OCI-M1 (cell line): ENCODE results near the gene ZNF385A.

Source experiments
- DNase-seq: peaks from one replicate; lab custom pipeline; 2025; lab: John Stamatoyannopoulos, UW

The ZNF385A gene, protein sequence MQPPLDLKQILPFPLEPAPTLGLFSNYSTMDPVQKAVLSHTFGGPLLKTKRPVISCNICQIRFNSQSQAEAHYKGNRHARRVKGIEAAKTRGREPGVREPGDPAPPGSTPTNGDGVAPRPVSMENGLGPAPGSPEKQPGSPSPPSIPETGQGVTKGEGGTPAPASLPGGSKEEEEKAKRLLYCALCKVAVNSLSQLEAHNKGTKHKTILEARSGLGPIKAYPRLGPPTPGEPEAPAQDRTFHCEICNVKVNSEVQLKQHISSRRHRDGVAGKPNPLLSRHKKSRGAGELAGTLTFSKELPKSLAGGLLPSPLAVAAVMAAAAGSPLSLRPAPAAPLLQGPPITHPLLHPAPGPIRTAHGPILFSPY

DNA sequence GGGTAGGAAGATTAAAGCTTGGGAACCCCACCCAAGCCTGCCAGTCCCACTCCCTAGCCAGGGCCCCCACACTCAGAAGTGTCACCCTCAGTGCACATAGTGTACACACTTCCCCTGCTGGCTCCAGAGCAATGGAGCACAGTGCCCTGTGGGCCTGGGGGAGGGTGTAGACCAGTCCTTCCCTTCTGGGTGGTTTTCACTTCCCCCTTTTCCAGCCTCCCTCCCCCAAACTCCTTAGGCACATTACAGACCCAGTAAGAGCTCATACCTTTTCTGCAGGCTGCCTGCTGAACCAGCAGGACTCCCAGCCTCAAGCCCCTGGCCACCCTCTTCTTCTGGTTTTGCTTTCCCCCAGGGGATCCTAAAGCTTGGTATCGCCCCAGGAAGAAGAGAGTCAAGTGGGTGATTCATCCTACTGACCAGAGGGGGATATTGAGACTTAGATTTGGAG is at the start of gene ZNF385A:
TSS of gene ZNF385A (minus strand) at position 143 of the 451 bp plus-strand sequence. CDS start 219 bp downstream, outside the sequence.
- peak; percentile 89 for DNase-seq

DNA sequence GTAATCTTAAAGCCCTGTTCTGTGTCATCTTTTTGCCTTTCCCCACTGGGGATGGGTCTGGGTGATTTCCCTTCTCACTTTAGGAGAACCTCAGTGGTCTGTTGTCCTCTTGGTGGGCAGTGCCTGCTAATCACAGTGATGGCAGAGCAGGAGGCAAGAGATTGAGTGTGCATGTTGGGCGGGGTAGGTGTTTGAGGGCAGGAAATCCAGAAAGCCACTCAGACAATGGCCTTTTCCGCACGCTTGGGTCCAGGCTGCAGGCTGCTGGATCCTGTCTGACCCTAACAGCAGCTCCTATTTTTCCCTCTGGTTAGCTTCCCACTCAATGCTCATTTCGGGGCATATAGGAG is 48.3 kb upstream of the ZNF385A start:
- no peak for DNase-seq

DNA sequence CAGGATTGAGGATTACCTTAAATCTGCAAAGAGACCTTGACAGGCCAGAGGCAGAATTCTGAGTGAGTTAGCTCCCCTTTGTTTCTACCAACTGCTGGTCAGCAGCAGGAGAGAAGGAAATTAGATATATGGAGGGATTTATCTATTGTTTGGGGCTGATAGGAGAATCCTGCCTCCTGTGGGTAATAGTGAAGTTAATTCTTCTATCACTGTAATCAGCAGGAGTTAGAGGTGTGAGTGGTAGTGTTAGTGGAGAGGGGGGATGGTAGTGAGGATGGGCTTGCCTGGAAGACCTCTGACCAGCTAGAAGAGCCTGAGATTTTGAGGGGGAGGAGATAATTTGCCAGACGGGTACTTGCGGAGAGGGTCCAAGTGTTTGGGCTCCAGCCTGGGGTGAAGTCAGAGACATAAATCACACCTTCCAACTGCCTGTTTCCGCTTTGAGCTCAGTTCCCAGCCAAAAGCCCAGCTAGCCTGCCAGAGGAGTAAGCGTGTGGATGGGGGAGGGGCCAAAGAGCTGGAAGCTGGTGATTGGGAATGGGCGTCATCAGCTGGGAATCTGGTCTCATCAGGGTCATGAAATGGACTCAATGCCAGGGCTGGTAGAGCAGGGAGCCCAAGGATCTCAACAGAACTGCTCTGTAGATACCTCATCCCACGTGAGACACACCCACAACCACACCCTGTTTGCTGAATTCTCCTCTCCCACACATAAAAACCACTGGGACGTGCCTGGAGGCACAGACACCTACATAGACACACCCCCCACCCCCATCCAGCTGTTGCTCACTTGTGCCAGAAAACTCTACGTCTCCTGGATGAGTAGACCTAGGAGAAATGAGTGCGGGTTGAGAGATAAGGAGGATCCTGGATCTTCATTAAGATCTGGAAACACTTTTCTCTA is 47.6 kb upstream of the ZNF385A start:
- peak; percentile 43 for DNase-seq

DNA sequence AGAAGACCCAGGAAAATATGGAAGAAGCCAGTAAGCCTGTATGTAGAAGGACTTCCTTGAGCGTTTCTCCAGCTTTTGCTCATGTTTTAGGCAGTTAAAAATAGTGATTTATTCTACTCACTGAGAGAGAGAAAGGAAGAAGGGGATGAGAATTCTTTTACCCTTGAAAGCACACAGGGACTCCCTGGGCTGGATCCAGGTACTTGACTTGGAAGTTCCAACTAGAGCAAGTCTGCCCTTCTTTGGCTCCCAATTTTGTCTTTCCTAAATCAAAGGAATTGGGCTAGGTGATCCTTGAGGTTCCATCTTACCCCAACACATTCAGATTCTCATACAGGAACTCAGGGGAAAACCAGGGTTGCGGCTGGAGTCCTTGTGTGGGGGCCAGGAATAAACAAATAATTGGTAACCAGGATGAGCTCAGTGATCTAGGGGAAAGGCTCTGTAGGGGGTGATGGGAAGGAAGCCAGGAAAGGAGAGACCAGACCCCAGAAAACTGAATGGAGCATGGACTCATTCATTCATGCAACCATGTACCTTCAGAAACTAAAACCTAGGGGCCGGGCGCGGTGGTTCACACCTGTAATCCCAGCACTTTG is 46.0 kb upstream of the ZNF385A start:
- DNase-seq: no peak

DNA sequence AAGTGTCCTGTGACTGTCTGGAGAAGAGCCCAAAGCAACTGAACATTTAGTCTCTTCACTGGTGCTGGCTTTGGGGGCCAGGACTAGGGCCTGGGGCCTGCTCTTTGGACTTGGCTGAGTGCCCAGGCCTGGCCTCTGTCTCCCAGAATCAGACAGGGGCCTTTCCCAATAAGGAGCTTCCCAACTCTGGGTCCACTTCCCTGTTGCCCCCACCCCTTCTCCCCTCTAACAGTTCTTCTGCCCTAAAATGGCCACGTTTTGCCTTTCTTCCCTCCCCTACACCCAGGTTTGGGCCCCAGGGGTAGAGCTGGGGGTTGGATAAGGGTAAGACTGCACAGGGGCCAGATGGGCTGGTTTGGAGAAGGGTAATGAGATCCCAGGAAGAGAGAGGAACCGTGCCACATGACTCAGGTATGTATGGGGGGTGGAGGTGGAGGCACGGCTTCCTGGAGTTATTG is 44.5 kb upstream of the ZNF385A start:
- DNase-seq: no peak

DNA sequence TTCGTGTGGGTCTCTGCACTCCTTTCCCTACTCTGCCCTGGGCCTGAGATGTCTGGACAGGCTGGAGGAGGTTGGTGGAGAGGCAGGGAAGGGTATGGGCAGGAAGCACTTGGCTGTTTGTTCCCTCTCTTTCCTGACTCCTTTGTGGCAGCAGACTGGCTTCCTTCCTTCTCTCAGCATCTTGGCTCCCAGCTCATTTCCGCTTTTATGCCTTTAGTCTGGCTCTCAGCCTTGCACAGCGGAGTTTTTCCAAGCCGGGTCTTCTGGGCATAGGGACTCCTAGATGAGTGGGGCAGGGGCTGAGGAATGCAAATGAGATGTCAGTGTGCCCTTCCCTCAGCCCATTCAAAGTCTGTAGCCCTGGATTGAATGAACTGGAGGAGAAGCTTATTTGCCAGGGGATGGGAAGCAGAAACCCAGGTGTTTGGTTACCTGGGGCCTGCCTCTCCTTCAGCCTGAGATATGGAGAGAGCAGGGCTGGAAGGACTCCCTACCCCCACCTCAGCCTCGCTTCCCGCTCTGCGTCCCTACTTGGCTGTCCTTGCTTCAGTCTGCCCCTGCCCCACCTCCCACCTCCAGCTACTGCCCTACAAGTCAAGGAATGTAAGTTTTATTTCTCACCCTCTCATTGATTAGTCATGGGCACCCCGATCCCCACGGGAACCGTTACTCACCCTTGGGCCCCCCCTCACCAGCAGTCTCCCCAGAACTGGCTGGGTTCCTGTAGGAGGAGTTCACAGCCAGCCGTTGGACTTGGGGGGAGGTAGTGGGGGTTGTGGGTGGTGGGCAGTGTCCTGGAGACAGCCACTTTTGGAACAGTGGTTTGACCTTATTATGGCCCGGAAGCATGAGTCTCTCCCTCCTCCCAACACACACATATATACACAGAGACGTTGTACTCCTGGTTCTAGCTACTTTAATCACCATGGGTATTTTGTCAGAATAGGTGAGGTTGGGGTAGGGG is 43.8 kb upstream of the ZNF385A start:
- DNase-seq: no peak

DNA sequence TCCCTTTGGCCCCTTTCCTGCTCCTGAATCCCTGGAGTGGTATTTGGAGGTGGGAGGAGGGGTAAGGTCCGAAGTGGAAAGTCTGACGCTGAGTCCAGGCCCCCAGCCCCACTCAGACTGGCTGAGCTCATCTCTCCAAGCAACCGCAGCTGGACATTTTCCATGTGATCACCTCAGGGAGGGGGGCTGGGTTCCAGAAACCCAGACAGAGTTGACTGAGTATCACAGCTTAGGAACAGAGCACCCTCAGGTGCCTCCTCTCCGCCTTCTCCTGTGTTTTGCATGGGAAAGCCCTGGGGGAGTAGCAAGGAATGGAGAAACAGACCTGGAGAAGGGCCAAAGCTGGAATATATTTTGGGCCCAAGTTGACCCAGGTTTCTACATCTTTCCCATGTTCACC is 42.6 kb upstream of the ZNF385A start:
- no peak for DNase-seq

DNA sequence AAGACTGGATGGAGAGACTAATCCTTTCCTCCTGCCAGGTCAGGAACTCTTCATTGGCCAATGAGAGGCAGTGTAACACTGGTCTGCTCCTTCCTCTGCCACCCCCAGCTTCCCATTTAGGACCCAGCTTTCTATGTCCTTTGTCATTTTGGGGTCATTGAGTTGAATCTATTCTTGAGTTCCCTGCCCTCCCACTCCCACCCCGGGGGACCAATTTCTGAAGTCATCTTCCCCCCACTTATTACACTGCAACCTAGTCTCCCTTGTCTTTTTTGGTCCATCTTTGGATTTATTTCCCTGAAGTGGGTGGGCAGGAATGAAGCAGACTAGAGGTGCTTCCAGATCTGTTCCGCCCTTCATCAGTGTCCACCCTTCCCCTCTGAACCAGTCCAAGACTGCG is 42.2 kb upstream of the ZNF385A start:
- no peak for DNase-seq

DNA sequence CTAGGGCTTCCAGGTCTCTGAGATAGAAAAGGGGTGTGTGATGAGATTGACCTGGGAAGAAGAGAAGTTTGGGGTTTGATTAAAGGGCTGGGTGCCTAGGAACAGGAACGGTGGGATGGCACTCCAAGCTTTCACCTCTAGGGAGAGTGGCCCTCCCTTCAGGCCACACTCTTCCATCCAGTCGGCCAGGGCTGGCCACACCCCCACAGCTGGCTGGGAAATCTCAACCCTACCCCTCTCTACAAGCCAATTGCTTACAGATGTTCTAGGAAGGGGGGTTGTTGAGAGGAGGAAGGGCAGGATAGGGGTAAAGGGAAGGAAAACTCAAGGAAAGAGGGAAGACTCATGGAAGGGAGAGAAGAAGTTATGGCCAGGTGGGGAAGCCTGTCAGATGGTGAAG is 41.2 kb upstream of the ZNF385A start:
- DNase-seq: no peak

DNA sequence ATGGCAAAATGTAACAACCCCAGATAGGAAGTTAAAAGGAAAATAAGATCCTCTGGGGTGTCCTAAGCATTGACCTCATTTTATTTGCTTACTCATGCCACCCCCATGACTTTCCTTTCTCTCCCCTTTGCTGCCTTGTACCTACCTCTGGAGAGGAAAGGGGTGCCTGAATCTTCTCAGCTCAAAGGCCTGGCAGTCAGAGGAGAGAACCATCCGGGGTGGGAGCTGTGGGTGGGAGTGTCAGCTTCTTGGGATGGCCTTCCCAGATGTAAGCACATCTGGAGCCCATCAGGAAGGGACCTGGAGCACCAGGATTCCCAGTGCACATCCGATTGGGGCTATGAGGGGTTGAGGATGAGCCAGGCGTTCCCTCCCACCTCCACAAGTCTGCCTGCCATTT is 39.7 kb upstream of the ZNF385A start:
- DNase-seq: no peak

DNA sequence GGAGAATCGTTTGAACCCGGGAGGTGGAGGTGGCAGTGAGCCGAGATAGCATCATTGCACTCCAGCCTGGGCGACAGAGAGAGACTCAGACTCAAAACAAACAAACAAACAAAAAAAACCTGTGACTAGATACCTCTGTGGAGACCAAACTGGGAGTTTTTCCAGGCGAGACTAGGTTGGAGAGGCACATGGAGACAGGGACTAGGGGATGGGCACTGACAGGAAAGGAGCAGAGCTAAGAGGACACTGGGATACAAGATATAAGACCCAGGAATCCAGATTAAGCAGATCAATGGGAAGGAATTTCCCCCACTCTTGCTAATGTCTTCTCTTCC is 39.2 kb upstream of the ZNF385A start:
- no peak for DNase-seq

DNA sequence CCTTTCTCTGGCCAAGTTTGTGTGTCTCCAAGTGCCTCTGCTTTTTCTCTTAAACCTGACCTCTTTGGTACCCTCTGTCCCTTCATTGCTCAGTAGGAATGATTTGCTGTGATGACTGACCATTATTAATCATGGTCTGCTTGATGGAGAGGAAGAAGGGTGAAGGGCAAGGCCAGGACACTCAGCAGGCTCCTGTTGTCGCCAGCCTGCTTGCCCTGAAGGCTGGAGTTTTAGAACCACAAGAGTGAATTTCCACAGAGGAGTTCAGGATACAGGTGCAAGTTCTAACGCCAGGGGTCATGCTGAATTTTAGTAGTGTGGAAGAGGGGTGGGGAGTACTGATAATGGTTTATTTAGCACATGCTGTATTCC is 37.3 kb upstream of the ZNF385A start:
- no peak for DNase-seq

DNA sequence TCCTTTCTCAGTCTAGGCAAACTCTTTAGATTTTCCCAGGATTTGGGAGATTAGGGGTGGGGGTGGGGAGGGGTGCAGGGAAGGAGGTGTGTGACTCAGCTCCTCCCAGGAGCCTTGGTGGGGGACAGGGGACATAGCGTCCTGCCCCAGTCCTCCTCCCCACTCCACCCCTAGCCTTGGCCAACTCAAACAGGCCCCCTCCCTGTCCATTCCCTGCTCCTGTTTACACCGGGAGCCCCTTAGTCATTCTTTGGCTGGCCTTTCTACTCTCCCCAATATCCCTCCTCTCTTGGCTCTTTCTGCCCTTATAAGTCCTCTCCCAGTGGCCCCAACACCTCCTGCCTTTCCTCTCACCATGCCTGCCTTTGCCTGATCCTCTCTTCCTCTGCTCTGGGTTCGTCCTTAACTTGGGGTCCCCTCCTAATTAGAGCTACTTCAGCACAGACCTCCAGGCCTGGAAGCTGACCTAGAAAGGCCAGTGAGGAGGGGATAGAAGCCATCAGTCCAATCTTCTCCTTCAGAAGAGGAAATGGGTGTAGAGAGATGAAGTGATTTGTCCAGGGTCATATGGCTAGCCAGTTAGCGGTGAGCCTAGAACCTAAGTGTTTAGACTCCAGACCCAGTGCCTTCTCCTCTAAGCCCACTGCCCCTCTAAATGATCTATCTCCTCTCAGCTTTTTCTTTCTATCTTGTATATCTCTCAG is 36.8 kb upstream of the ZNF385A start:
- DNase-seq: no peak

DNA sequence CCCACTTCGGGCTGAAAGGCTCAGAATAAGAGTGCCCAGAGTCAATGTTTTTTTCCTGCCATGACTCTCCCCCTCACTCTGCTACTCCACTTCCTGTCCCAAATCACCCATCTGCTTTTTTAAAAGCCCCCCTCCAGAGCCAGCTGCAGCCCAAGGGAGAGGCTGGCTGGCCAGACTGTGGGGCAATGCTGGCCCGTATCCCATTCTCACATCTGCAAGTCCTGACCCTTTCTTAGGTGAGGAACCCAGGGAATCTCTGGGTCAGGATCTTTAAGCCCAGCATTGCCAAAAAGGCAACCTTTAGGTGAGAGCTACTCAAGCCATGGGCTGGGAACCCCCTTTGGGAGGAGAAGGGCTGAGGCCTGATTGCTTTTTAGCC is 36.2 kb upstream of the ZNF385A start:
- DNase-seq: no peak

DNA sequence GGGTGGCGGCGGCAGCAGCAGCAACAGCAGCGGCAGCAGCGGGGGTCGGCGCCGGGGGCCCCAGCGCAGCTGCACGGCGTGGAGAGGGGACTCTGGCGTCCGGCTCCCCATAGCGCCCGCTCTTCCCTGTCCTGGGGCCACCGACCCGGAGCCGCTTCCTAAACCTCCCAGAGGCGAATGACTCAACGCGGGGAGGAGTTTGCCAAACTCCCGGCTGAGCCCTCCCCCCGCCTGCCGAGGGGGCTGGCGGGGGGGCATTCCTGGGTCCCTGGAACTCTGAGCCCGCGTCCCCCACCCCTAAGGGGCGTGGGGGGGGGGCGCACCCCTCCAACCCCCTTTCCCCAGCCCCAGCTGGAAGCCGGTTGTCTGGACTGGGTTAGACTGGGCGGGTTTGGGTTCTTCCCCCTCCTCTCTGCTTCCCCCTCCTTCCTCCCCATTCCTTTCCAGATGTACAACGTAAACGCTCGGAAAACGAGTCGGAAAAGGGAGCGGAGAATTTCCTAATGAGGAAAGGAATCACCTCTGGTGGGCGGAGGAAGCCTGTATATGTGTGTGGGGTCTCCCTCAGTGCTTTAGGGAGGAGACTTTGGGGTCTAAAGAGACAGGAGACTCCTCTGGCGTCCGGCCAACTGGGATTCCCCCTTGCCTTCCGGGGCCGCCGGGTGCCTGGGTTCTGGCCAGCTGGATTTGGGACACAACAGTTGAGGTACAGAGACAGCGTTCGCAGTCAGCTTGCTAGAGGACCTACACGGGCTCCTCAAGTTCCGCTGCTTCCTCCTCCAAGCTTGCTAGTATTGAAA is 34.8 kb upstream of the ZNF385A start, which contains the start of gene ITGA5:
TSS of gene ITGA5 (minus strand) at position 179 of the 800 bp plus-strand sequence. CDS start at position 111, 68 bp downstream.
- peak; percentile 64 for DNase-seq

DNA sequence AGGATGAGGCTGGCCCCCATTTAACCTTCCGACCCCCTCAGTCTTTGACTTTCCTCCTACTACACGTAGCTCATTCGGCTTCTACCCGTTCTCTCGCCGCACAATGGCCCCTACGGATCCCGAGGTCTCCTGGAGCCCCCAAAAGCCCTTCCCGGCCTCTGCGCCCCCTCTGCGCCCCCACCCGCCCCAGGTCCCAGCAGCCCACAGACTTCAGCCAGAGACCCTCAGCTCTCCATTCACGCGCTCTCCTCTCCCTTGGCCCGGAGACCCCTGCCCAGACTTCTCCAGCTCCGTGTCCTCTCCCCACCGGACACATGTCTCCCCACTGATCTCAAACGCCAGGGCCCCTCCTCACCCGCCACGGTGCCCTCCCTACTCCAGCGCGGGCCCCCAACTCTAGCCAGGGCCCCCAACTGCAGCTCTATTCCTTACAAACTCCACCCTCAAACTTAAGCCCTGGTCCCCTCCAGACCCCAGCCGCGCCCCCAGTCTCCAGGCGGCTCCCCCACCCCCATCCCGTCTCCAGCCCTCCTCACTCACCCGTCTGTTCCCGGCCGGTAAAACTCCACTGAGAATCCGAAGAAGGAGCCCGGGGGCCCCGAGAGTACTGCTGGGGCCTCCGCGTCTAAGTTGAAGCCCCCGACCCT is 34.0 kb upstream of the ZNF385A start:
- no peak for DNase-seq

DNA sequence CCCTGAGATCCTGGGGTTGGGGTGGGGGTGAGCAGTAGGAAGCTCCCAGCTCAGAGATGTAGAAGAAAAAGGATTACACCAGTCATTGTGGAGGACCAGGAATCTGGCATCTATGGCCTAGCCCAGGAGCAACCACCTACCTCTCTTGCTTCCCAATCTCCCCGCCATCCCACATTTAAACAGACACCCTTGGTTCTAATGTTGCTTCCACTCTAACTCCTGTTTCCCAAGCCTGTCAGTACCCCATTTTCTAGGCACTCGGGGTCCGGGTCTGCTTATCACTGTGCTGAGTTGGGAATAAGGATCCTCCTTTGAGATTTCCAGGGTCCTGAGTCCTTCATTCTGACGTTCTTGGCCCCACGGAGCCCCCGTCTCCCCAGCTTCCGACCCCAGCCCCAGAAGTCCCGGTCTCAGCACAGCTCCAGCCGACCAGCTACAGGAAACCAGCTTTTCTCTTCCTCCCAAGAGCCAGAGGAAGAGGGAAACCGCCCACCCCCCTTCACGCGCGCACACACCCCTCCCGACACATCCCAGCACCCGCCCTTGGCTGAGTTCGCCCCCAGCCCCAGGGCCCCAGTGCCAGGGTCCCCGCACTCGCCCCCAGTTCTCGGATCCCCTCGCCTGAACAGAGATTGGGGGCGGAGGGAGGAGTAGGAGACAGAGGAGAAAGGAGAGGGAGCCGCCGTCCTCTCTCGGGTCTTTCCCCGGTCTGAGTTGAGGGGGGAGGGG is 33.3 kb upstream of the ZNF385A start:
- peak; percentile 24 for DNase-seq

DNA sequence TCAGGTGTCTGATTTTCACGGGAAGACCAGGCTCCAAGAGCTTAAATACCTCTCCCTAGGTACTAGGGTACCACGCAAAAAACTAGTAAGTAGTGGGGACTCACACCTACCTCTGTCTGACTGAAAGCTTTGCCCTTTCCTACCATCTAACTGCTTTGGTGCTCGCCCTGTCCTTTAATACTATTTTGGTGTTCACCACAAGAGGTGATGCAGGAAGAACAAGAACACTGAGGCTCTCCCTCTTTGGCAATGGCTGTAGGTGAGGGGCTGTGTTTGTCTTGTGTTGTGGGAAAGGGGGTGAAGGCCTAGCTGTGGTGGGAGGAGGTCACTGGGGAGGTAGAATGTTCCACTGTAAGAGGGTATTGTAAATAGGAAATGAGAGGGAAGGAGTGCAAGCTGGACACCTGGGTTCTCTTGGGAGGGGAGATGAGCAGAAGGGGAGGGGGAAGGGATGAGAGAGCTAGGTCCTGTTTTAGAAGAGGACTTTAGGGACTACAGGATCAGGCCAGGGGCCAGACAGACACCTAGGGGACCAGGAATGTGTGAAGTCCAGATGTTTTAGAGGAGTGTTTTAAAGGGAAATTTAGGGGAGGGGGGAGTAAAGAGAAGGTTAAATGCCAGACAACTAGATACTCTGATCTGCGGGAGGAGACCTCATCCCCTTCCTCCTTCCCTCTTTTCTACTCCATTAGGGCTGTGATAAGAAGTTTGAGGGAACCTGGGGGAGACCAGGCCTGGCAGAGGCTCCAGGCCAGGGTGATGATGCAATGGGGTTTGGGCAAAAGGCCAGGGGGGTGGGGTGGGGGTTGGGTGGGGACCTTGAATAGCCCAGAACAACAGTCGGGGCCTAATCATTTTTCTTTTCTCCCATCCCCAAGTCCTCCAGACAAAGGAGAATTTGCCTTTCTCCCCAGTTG is 32.4 kb upstream of the ZNF385A start:
- DNase-seq: peak; percentile 53
